Neural cell (in vitro differentiated cells): Measurements from ENCODE around the gene APOBR. TPM values are rescaled to one million over a fixed set of nuclear protein-coding genes. Genes with fewer than 3 reads are reported as not detected.

ENCODE experiments used
- H2AFZ ChIP-seq: fragments of 200-600, 300-800 bp; sonication (generic), shearing (Covaris generic); 2 replicates; pipeline ENCODE4 v1.6.0; 2014; ENCODE audit warnings: low read depth, mild to moderate bottlenecking, antibody characterized with exemption, low read length, moderate library complexity
- H3F3A ChIP-seq: fragments of 200-600 bp; shearing (Covaris generic); 2 replicates; pipeline ENCODE4 v1.6.1; 2016; ENCODE audit warnings: mild to moderate bottlenecking, moderate library complexity, mixed read lengths, antibody characterized with exemption, low read length; ENCODE audit not compliant: insufficient read depth, poor library complexity, severe bottlenecking
- H3K27ac ChIP-seq: fragments of 200-600, 300-800 bp; sonication (generic), shearing (Covaris generic); 2 replicates; pipeline ENCODE4 v1.5.1; 2014; ENCODE audit warnings: mild to moderate bottlenecking, low read length, moderate library complexity
- H3K27me3 ChIP-seq: fragments of 300-800, 200-600 bp; sonication (generic), shearing (Covaris generic); 2 replicates; pipeline ENCODE4 v1.6.0; 2014; ENCODE audit warnings: mild to moderate bottlenecking, low read depth, low read length, moderate library complexity; ENCODE audit not compliant: insufficient read depth
- H3K36me3 ChIP-seq: fragments of 300-800, 200-600 bp; sonication (generic), shearing (Covaris generic); 2 replicates; pipeline ENCODE4 v1.5.1; 2014; ENCODE audit warnings: mild to moderate bottlenecking, antibody characterized with exemption, low read length, moderate library complexity; ENCODE audit not compliant: insufficient read depth
- H3K4me2 ChIP-seq: fragments of 300-800, 200-600 bp; sonication (generic), shearing (Covaris generic); 2 replicates; pipeline ENCODE4 v1.6.0; 2014; ENCODE audit warnings: mild to moderate bottlenecking, low read length
- H3K4me3 ChIP-seq: fragments of 300-800, 200-600 bp; sonication (generic), shearing (Covaris generic); 2 replicates; pipeline ENCODE4 v1.5.1; 2014; ENCODE audit warnings: mild to moderate bottlenecking, low read length, moderate library complexity
- H3K79me2 ChIP-seq: fragments of 200-600 bp; shearing (Covaris generic); replicated peaks from 2 replicates; pipeline ENCODE4 v1.6.0; 2014; ENCODE audit warnings: mild to moderate bottlenecking, low read length, moderate library complexity; ENCODE audit not compliant: insufficient read depth
- H3K9ac ChIP-seq: fragments of 300-800, 200-600 bp; sonication (generic), shearing (Covaris generic); 2 replicates; pipeline ENCODE4 v1.6.1; 2016; ENCODE audit warnings: mild to moderate bottlenecking, low read length, mixed read lengths
- H3K9me2 ChIP-seq: fragments of 200-600 bp; shearing (Covaris generic); 2 replicates; pipeline ENCODE4 v1.6.1; 2016; ENCODE audit warnings: mild to moderate bottlenecking, low read length, mixed read lengths; ENCODE audit not compliant: insufficient read depth
- H3K9me3 ChIP-seq: fragments of 200-600, 300-800 bp; sonication (generic), shearing (Covaris generic); 2 replicates; pipeline ENCODE4 v1.6.1; 2016; ENCODE audit warnings: mild to moderate bottlenecking, mixed run types, low read length, moderate library complexity, mixed read lengths
- H4K20me1 ChIP-seq: fragments of 200-600 bp; shearing (Covaris generic); 2 replicates; pipeline ENCODE4 v1.6.1; 2016; ENCODE audit warnings: mild to moderate bottlenecking, mixed run types; ENCODE audit not compliant: insufficient read depth
- EP300 ChIP-seq: fragments of 450-650 bp; conservative IDR thresholded peaks from 2 replicates; pipeline ENCODE4 v1.6.1; 2014; ENCODE audit warnings: antibody characterized with exemption, mild to moderate bottlenecking, moderate library complexity; ENCODE audit not compliant: poor library complexity, severe bottlenecking
- EZH2 ChIP-seq: fragments of 200-600, 300-800 bp; shearing (Covaris generic), sonication (generic); IDR thresholded peaks from 2 replicates; pipeline ENCODE4 v1.6.1; 2014; ENCODE audit warnings: antibody characterized with exemption, low read length, borderline replicate concordance, mild to moderate bottlenecking; ENCODE audit not compliant: insufficient read depth, poor library complexity, severe bottlenecking
- MXI1 ChIP-seq: fragments of 450-650 bp; conservative IDR thresholded peaks from 2 replicates; pipeline ENCODE4 v1.6.1; 2014; ENCODE audit warnings: antibody characterized with exemption, mild to moderate bottlenecking; ENCODE audit not compliant: poor library complexity, severe bottlenecking
- POLR2AphosphoS5 ChIP-seq: IDR thresholded peaks from 2 replicates; pipeline ENCODE4 v1.6.1; 2012
- RAD21 ChIP-seq: fragments of 450-650 bp; conservative IDR thresholded peaks from 2 replicates; pipeline ENCODE4 v1.6.1; 2014; ENCODE audit warnings: antibody characterized with exemption, mild to moderate bottlenecking, moderate library complexity
- TAF1 ChIP-seq: IDR thresholded peaks from 2 replicates; pipeline ENCODE4 v1.6.1; 2012; ENCODE audit warnings: low read depth
- polyA plus RNA-seq: library from polyadenylated mRNA; depleted of rRNA; stranded (reverse); fragments of >200 nt; gene quantifications from 2 replicates; pipeline ENCODE4 v1.2.3, GENCODE V29; 2014
- TF ChIP-seq, protein P1 (sequence below): fragments of 450-650 bp; IDR thresholded peaks from 2 replicates; pipeline ENCODE4 v1.5.1; 2014; ENCODE audit warnings: antibody characterized with exemption, mild to moderate bottlenecking, moderate library complexity; ENCODE audit not compliant: poor library complexity, severe bottlenecking
- TF ChIP-seq, protein P2 (sequence below): IDR thresholded peaks from 2 replicates; pipeline ENCODE4 v1.6.1; 2012; ENCODE audit warnings: borderline replicate concordance

The APOBR gene
- polyA plus RNA-seq, 1 donor from 2014 or later: not detected

DNA sequence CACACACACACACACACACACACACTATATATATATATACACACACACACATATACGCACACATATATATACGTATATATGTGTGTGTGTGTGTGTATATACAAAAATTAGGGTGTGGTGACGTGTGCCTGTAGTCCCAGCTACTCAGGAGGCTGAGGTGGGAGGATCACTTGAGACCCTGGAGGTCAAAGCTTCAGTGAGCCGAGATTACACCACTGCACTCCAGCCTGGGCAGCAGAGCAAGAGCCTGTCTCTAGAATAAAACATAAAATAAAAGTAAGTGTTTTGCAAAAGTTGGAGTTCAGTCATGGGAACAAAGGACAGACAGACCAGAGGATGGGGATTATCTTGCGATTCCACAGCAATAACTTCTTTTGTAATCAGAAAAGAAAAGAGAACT lies 33.5 kb downstream of the APOBR start:
- H3K36me3 ChIP-seq: no peaks in the 10 kb centered on the region
- no peaks in the 10 kb centered on the region for H3K79me2 ChIP-seq
- TF ChIP-seq RAD21 (no peak), EP300 (no peak), TAF1 (no peak), EZH2 (no peak), MXI1 (no peak)
- TF ChIP-seq, protein P1, sequence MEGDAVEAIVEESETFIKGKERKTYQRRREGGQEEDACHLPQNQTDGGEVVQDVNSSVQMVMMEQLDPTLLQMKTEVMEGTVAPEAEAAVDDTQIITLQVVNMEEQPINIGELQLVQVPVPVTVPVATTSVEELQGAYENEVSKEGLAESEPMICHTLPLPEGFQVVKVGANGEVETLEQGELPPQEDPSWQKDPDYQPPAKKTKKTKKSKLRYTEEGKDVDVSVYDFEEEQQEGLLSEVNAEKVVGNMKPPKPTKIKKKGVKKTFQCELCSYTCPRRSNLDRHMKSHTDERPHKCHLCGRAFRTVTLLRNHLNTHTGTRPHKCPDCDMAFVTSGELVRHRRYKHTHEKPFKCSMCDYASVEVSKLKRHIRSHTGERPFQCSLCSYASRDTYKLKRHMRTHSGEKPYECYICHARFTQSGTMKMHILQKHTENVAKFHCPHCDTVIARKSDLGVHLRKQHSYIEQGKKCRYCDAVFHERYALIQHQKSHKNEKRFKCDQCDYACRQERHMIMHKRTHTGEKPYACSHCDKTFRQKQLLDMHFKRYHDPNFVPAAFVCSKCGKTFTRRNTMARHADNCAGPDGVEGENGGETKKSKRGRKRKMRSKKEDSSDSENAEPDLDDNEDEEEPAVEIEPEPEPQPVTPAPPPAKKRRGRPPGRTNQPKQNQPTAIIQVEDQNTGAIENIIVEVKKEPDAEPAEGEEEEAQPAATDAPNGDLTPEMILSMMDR: no peak
- TF ChIP-seq, protein P2, sequence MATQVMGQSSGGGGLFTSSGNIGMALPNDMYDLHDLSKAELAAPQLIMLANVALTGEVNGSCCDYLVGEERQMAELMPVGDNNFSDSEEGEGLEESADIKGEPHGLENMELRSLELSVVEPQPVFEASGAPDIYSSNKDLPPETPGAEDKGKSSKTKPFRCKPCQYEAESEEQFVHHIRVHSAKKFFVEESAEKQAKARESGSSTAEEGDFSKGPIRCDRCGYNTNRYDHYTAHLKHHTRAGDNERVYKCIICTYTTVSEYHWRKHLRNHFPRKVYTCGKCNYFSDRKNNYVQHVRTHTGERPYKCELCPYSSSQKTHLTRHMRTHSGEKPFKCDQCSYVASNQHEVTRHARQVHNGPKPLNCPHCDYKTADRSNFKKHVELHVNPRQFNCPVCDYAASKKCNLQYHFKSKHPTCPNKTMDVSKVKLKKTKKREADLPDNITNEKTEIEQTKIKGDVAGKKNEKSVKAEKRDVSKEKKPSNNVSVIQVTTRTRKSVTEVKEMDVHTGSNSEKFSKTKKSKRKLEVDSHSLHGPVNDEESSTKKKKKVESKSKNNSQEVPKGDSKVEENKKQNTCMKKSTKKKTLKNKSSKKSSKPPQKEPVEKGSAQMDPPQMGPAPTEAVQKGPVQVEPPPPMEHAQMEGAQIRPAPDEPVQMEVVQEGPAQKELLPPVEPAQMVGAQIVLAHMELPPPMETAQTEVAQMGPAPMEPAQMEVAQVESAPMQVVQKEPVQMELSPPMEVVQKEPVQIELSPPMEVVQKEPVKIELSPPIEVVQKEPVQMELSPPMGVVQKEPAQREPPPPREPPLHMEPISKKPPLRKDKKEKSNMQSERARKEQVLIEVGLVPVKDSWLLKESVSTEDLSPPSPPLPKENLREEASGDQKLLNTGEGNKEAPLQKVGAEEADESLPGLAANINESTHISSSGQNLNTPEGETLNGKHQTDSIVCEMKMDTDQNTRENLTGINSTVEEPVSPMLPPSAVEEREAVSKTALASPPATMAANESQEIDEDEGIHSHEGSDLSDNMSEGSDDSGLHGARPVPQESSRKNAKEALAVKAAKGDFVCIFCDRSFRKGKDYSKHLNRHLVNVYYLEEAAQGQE: no peak
- H3K4me3 ChIP-seq: no peak overlapping the region
- H3K27ac ChIP-seq: no peak overlapping the region
- no peaks in the 10 kb centered on the region for H3K9me3 ChIP-seq
- H3F3A ChIP-seq: no peaks in the 10 kb centered on the region
- H3K27me3 ChIP-seq: no peaks in the 10 kb centered on the region
- no peaks in the 10 kb centered on the region for H3K9me2 ChIP-seq
- no peak overlapping the region for H3K4me2 ChIP-seq
- no peak overlapping the region for H3K9ac ChIP-seq
- no peaks in the 10 kb centered on the region for H4K20me1 ChIP-seq
- H2AFZ ChIP-seq: no peak overlapping the region

DNA sequence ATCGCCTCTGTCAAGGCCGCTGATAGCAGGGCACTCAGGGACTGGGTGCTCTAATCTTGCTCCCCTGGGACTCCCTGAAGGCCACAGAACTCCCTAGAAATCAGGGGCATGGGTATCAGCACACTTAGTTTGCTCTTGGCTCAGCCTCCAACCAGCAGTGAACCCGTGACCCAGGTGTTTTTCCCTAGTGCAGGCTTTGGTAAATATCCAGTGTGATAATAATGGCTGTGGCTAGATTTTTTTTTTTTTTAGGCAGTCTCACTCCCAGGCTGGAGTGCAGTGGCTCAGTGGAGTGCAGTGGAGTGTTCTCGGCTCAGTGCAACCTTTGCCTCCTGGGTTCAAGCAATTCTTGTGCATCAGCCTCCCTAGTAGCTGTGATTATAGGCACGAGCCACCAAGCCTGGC lies 34.0 kb downstream of the APOBR start:
- Histone ChIP-seq H3F3A (no peaks in the 10 kb centered on the region), H2AFZ (no peak overlapping the region), H3K9me3 (no peaks in the 10 kb centered on the region), H3K9me2 (no peaks in the 10 kb centered on the region), H3K79me2 (no peaks in the 10 kb centered on the region), H3K4me2 (no peak overlapping the region), H3K4me3 (no peak overlapping the region), H3K27ac (no peak overlapping the region), H3K27me3 (no peaks in the 10 kb centered on the region), H3K36me3 (no peaks in the 10 kb centered on the region), H3K9ac (no peak overlapping the region), H4K20me1 (no peaks in the 10 kb centered on the region)
- TF ChIP-seq POLR2AphosphoS5: no peak
- no peak for TF ChIP-seq EZH2
- TF ChIP-seq MXI1: no peak
- no peak for TF ChIP-seq EP300
- no peak for TF ChIP-seq RAD21
- TF ChIP-seq, protein P1: no peak
